Left forelimb (tissue), 1 donor: ENCODE results near the gene ZNF486.
"Not testable (repeated sequence)": the region's sequence is repeated elsewhere in the genome, so short reads cannot be mapped to it uniquely, and the experiment has no call there.

ENCODE experiments used
- DNase-seq: peaks from one replicate; pipeline ENCODE4 v3.0.0-alpha.2; 2018; ENCODE audit warnings: low spot score

The ZNF486 gene

GRCh38 chr19:20167020-20167644, at the start of gene ZNF486:
TSS of gene ZNF486 (plus strand) at chr19:20167214. CDS start at chr19:20167331, 117 bp downstream.
- DNase-seq = peak; percentile 94

- not testable (repeated sequence) for DNase-seq
Observed at GRCh38 chr19:20118064-20118839, 48.8 kb upstream of the ZNF486 start.

GRCh38 chr19:20124879-20125278, 42.1 kb upstream of the ZNF486 start:
- no peak for DNase-seq

- DNase-seq = not testable (repeated sequence)
Observed at GRCh38 chr19:20132933-20133332, 34.1 kb upstream of the ZNF486 start.

- not testable (repeated sequence) for DNase-seq
Observed at GRCh38 chr19:20137714-20138113, 29.3 kb upstream of the ZNF486 start.

GRCh38 chr19:20151617-20152145, 15.3 kb upstream of the ZNF486 start:
- DNase-seq = no peak

GRCh38 chr19:20152506-20152905, 14.5 kb upstream of the ZNF486 start:
- not testable (repeated sequence) for DNase-seq

GRCh38 chr19:20153281-20153680, 13.7 kb upstream of the ZNF486 start:
- DNase-seq = no peak

GRCh38 chr19:20154636-20155035, 12.4 kb upstream of the ZNF486 start:
- DNase-seq = no peak

GRCh38 chr19:20162821-20163220, 4.2 kb upstream of the ZNF486 start:
- no peak for DNase-seq

GRCh38 chr19:20164456-20164855, 2.6 kb upstream of the ZNF486 start:
- no peak for DNase-seq

- DNase-seq = no peak
Observed at GRCh38 chr19:20165971-20166592, 932 bp upstream of the ZNF486 start.

- no peak for DNase-seq
Observed at GRCh38 chr19:20167651-20168122, 673 bp downstream of the ZNF486 start.

- DNase-seq = no peak
Observed at GRCh38 chr19:20171285-20171684, 4.3 kb downstream of the ZNF486 start.

- DNase-seq = not testable (repeated sequence)
Observed at GRCh38 chr19:20175848-20176247, 8.8 kb downstream of the ZNF486 start.

- DNase-seq = not testable (repeated sequence)
Observed at GRCh38 chr19:20179956-20180355, 12.9 kb downstream of the ZNF486 start.

- DNase-seq = no peak
Observed at GRCh38 chr19:20182222-20182785, 15.3 kb downstream of the ZNF486 start.

GRCh38 chr19:20186174-20186573, 19.2 kb downstream of the ZNF486 start:
- no peak for DNase-seq

GRCh38 chr19:20197747-20198146, 30.7 kb downstream of the ZNF486 start:
- DNase-seq = no peak

- DNase-seq = no peak
Observed at GRCh38 chr19:20209051-20209450, 42.0 kb downstream of the ZNF486 start.

- DNase-seq = not testable (repeated sequence)
Observed at GRCh38 chr19:20214366-20214765, 47.4 kb downstream of the ZNF486 start.

GRCh38 chr19:20221605-20222004, 54.6 kb downstream of the ZNF486 start:
- DNase-seq = not testable (repeated sequence)
